LNCaP clone FGC (cell line): ENCODE measurements around the gene RNU1-4.
"Not testable (repeated sequence)": the region's sequence is repeated elsewhere in the genome, so short reads cannot be mapped to it uniquely, and the experiment has no call there.

ENCODE experiments used
- DNase-seq: peaks from one replicate; pipeline ENCODE4 v3.0.0-alpha.2; 2011; ENCODE audit warnings: low read depth
- H3K4me3 ChIP-seq: 2 replicates; pipeline ENCODE4 v1.5.1; 2011; ENCODE audit warnings: mild to moderate bottlenecking, low read depth, low read length, control low read depth
- TF ChIP-seq, protein P1 (sequence below): IDR thresholded peaks from 2 replicates; pipeline ENCODE4 v1.5.1; 2012; ENCODE audit warnings: mild to moderate bottlenecking; ENCODE audit not compliant: control insufficient read depth, insufficient read depth; ENCODE audit errors: extremely low read depth

The RNU1-4 gene

DNA sequence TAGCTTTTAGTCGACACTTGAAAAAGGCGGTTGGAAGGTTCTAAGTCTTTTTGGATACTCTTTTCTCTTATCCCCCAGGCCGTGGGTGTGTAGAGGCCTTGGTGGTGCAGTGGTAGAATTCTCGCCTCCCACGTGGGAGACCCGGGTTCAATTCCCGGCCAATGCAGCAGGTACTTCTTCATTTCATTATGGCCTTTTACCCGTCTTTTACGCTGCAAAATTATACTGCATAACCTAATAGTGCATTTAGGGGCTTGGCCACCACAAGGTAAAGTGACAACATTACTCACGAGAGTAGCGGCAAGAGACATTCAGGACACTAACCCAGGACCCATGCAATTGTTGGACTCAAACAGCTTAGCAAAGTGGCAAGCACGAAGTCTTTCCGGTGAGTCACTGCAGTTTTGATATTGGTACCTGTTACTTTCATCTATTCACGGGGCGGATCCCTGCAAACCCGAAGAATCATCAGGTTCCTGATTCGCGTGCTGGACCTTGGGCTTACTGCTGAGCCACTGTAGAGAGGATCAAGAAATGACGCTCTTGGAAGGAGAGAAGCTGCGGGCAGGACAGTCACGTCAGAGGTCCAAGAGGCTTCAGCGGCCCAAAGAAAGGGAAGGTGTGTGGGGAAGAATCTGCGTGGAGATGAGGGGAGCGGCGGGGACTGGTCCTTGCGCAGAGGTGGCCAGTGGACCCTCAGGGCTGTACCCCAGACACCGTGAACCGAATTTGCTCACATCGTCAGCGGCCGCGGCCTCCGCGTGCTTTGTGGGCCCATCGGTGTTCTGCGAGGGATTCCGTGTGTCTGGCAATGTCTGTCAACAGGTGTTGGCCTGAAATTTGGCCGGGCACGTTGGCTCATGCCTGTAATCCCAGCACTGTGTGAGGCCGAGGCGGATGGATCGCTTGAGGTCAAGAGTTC lies 12.9 kb upstream of the RNU1-4 start:
- TF ChIP-seq, protein P1, sequence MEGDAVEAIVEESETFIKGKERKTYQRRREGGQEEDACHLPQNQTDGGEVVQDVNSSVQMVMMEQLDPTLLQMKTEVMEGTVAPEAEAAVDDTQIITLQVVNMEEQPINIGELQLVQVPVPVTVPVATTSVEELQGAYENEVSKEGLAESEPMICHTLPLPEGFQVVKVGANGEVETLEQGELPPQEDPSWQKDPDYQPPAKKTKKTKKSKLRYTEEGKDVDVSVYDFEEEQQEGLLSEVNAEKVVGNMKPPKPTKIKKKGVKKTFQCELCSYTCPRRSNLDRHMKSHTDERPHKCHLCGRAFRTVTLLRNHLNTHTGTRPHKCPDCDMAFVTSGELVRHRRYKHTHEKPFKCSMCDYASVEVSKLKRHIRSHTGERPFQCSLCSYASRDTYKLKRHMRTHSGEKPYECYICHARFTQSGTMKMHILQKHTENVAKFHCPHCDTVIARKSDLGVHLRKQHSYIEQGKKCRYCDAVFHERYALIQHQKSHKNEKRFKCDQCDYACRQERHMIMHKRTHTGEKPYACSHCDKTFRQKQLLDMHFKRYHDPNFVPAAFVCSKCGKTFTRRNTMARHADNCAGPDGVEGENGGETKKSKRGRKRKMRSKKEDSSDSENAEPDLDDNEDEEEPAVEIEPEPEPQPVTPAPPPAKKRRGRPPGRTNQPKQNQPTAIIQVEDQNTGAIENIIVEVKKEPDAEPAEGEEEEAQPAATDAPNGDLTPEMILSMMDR = no peak
- DNase-seq = peak; percentile 60
- no peak overlapping the region for H3K4me3 ChIP-seq

- not testable (repeated sequence) for H3K4me3 ChIP-seq, DNase-seq
Measured at GRCh38 chr1:16728243-16728949, 11.9 kb upstream of the RNU1-4 start.

GRCh38 chr1:16732254-16732896 lies 7.9 kb upstream of the RNU1-4 start:
- not testable (repeated sequence) for H3K4me3 ChIP-seq, DNase-seq

DNA sequence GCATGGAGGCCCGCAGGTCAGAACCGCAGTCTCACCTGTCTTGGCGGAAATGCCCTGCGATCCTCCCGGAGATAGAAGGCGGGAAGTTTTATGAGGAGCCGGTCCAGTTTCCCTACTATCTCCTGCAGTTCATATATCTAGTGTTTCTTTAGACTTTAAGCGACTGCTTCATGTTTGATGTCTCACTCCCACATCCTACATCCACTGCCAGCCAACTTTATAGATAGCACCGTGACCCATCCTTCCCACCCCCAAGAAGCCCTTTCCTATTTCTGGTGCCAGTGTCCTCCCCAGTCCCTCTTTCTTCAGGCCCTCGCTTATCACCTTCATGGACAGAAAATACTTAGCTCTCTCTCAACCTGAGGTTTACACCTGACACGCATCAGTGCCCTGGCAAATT lies 914 bp downstream of the RNU1-4 start:
- not testable (repeated sequence) for DNase-seq, H3K4me3 ChIP-seq

DNA sequence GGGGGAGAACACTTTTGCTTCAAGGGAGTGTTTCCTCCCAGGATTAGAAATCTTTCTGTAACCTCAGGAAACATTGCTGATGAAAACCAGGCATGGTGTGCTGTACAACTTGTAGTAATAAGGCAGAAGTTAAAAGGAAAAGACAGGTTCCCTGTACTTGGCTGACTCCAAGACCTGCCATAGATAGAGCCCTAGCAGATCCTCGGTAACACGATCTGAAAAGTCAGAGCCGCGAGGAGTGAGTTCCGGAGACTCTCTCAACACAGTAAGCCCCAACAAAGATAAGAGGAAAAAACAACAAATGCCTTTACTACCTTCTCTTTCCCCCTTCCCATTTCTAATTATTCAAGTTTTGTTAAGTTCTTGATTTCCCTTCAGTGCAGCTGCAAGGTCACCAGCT lies 7.3 kb downstream of the RNU1-4 start:
- not testable (repeated sequence) for DNase-seq

DNA sequence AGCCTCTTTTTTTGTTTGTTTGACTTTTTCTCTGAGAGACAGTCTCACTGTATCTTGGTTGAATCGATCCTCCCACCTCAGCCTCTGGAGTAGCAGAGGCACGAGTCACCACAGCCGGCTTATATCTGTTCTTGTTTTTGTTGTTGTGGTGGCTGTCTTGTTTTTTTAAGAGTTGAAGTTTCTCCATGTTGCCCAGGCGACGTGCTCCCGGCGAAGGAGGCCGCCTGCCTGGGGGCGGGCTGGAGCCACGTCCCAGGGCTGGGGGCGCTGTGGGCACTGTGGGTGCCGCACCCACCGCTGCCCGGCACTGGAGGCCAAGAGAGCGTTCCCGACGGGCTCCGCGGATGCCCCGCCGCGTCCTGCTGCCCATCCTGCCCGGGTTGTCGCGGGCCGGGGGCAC lies 8.4 kb downstream of the RNU1-4 start:
- H3K4me3 ChIP-seq, DNase-seq: not testable (repeated sequence)

More for the DNA sequence above, 7.3 kb downstream of the RNU1-4 start:
- not testable (repeated sequence) for H3K4me3 ChIP-seq

- H3K4me3 ChIP-seq, DNase-seq: not testable (repeated sequence)
Measured at GRCh38 chr1:16749910-16750888, 9.9 kb downstream of the RNU1-4 start.

DNA sequence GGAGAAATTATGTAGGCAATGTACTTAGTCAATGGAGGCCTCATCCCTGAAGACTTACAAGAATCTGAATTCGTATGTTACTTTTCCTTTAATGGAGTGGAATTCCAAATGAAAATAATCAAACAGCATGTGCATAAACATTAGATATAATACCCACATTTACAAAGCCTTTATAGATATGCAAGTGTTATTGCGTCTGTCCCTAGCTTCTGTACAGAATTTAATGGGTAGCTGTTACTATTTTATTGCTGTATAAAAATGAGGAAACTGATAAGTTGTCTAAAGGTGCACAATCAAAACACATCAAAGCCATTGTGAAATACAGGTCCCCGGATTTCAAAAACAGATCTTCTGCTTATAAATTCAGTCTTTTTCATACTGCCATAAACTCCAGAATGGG lies 12.5 kb downstream of the RNU1-4 start:
- DNase-seq, H3K4me3 ChIP-seq: not testable (repeated sequence)

DNA sequence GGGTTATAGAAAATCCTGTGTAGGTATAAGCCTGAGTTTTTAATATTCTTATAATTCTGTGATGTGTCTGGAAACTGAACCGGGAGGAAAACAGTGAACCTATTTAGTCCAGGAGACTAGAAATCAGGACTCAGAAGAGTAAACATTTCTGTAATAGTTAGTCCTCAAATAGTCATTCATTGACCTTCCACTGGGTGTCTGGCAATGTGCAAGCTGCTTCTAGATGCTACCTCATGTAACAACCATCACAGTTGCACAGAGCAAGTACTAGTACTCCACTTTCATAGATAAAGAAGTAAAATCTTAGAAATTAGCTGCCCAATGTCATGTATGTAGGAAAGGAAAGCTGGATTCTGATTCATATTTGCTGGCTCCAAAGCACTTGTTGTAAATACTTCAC lies 15.1 kb downstream of the RNU1-4 start:
- H3K4me3 ChIP-seq, DNase-seq: not testable (repeated sequence)

DNA sequence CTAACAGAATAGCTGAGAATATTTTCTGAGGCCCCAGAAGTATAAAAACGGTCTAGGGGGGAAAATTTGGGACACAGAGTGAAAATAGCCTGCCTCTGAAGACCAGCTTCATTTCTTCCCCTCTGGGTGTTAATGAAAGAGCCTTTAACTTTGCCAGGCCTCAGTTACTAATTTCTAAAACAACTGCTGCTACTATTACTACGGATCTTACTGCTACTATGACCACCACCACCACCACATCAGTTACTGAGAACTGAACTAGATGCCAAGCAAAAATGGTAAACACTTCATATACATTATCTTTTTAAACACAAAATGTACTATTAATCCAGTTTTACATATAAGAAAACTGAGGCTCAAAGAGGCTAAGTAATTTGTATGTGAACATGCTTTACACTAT lies 15.6 kb downstream of the RNU1-4 start:
- not testable (repeated sequence) for DNase-seq, H3K4me3 ChIP-seq

GRCh38 chr1:16757574-16757973 lies 17.3 kb downstream of the RNU1-4 start:
- H3K4me3 ChIP-seq, DNase-seq: not testable (repeated sequence)

DNA sequence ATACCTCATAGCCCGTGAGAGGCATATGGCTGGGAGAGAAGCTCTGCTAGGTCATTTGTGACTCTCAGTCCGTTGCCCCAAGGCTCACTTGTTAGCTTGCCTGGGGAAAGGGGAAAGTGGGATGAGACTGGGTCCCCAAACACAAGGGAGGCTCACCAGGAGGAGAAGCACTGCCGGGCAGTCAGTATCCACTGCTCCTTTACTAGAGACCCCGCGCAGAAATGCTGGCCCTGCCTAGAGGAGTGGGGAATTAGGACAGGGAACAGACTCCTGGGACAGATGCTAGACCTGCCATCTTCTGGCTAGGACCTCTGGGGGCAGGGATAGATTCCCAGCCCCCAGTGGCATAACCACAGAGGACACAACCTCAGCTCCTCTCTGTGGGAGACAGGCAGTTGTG lies 17.7 kb downstream of the RNU1-4 start:
- not testable (repeated sequence) for H3K4me3 ChIP-seq, DNase-seq

DNA sequence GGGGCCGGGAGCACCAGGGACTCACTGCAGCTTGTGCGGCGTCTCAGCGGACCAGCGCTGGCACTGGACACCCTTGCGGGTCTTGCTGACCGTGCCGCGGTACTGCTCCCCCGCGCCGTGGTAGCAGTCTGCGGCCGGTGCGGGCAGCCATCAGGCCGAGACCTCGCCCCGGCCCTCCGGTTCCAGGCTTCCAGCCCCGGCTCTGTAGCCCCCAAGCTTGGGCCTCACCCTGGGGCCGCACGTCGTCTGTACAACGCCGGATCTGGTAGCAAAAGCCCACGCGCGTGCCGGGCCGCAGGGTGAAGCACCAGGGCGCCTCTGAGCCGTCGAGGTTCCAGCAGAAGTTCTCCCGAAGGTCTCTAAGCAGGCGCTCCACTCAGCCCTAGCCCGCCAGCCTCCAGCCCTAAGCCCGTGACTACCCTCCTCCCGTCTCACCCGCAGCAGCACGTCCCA lies 18.8 kb downstream of the RNU1-4 start:
- not testable (repeated sequence) for H3K4me3 ChIP-seq, DNase-seq

DNA sequence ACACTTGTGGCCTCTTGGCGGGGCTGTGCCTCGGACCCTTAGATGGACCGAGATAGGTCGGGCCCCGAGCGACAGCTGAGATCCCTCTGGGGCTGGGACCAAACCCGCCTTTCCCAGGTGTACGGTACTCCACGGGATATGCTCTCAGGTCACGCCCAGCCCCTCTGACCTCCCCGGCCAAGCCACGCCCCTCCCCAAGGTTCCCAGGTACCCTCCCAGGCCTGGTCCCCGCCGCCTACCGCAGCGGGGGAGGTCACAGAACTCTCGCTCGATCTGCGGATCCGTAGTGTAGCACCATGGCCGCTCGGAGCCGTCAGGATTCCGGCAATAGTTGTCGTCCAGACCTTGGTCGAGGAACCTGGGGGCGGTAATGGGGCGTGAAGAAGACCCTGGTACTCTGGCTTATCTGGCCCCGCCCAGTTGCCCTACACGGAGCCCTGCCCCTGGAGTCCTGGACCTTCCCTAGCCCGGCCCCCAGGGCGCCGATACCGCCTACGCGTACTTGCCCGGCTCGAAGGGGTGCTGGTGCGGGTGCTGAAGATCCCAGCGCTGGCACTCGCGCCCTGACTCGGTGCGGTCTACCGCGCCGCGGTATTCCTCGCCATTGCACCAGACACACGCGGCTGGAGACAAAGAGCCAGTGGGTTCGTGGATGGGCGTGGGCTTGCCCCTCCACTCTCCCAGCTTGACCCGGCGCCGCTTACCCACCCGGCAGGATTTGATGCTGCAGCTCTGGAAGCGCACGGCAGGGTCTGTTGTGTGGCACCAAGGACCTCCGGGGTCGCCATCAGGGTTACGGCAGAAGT lies 19.5 kb downstream of the RNU1-4 start:
- not testable (repeated sequence) for H3K4me3 ChIP-seq

DNA sequence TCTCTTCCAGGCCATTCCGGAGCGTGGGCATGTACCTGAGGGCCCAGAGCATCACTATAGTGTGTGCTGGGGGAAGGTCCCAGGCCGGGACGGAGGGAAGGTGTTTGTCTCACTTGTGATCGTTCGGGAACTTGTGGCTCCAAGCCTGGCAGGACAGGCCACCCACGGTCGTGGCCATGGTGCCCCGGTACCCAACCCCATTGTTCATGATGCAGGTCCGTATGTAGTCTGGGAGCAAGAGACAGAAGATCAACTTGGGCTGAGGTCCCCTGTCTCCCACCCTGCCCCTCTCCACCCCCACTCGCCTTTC lies 20.1 kb downstream of the RNU1-4 start:
- DNase-seq, H3K4me3 ChIP-seq: not testable (repeated sequence)

More for the DNA sequence above, 19.5 kb downstream of the RNU1-4 start:
- DNase-seq = not testable (repeated sequence)

DNA sequence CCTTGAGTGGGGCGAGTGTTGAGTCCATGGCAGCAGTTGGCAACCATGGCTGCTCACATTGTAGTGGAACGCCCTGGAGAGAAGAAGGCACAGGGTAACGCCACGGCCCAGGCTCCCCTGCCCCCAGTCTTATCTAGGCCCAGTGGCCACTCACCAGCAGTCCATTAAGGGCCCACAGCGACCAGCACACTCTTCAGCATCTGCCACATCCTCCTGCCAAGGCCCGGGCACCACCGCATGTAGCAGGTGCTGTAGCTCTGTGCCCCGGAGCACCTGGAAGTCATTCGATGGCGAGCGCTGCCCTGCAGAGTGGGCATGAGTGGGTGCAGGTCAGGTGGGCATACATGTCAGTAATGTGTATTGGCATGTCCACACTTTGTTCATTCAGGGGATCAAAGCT lies 20.5 kb downstream of the RNU1-4 start:
- H3K4me3 ChIP-seq = not testable (repeated sequence)

More for the DNA sequence above, 20.5 kb downstream of the RNU1-4 start:
- not testable (repeated sequence) for DNase-seq
